22Rv1 (cell line): ENCODE results near the gene LGR6.

Experiments
- ZFX ChIP-seq: fragments of 450-650 bp; IDR thresholded peaks from 2 replicates; pipeline ENCODE4 v1.6.1; 2017; ENCODE audit warnings: antibody characterized with exemption, borderline replicate concordance
- TF ChIP-seq, protein P1 (sequence below): fragments of 450-650 bp; IDR thresholded peaks from 2 replicates; pipeline ENCODE4 v1.5.1; 2017; ENCODE audit warnings: mild to moderate bottlenecking

DNA sequence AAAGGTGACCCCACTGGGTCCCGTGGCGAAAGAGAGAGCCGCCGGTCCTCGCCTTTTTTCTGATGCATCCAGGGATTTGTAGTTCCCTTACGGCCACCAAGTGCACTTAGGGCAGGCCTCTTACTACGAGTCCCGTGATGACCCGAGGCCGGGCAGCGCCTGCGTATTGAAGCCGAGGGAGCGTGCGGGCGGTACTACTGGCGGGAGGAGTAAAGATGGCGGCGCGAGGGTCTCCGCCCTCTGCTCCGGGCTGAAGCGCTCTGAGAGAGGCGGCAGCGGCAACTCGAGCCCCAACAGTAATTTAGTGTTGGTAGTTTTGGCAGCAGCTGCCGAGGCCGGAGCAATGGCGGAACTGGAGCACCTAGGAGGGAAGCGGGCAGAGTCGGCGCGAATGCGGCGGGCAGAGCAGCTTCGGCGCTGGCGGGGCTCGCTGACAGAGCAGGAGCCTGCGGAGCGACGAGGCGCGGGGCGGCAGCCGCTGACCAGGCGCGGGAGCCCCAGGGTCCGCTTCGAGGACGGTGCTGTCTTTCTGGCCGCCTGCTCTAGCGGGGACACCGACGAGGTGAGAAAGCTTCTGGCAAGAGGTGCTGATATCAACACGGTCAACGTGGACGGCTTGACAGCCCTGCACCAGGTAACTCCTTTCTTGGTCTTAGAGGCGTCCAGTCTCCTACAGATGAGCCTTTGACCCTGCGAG is 155.1 kb downstream of the LGR6 start, which contains the start of gene PPP1R12B:
- TF ChIP-seq, protein P1, sequence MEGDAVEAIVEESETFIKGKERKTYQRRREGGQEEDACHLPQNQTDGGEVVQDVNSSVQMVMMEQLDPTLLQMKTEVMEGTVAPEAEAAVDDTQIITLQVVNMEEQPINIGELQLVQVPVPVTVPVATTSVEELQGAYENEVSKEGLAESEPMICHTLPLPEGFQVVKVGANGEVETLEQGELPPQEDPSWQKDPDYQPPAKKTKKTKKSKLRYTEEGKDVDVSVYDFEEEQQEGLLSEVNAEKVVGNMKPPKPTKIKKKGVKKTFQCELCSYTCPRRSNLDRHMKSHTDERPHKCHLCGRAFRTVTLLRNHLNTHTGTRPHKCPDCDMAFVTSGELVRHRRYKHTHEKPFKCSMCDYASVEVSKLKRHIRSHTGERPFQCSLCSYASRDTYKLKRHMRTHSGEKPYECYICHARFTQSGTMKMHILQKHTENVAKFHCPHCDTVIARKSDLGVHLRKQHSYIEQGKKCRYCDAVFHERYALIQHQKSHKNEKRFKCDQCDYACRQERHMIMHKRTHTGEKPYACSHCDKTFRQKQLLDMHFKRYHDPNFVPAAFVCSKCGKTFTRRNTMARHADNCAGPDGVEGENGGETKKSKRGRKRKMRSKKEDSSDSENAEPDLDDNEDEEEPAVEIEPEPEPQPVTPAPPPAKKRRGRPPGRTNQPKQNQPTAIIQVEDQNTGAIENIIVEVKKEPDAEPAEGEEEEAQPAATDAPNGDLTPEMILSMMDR = no peak
- TF ChIP-seq ZFX = no peak
